DMS153 treated with DMSO at 0.1 percent for 48 hours (cell line): ENCODE results near the gene KRTAP21-3.
"Not testable (repeated sequence)": the region's sequence is repeated elsewhere in the genome, so short reads cannot be mapped to it uniquely, and the experiment has no call there.

ENCODE experiments used
- DNase-seq: peaks from one replicate; lab custom pipeline; 2025; ENCODE audit not compliant: unreplicated experiment; lab: John Stamatoyannopoulos, UW

Gene KRTAP21-3, protein sequence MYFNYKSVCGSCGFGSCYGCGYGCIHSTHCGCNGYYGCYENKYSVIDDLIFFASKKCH

GRCh38 chr21:30718239-30718909 is at the start of gene KRTAP21-3:
Gene KRTAP21-3, minus strand, starts transcription at chr21:30718777. Its CDS starts 18 bp downstream, at chr21:30718759.
- DNase-seq = no peak

- DNase-seq = no peak
Observed at GRCh38 chr21:30760776-30761175, 42.2 kb upstream of the KRTAP21-3 start.

DNA sequence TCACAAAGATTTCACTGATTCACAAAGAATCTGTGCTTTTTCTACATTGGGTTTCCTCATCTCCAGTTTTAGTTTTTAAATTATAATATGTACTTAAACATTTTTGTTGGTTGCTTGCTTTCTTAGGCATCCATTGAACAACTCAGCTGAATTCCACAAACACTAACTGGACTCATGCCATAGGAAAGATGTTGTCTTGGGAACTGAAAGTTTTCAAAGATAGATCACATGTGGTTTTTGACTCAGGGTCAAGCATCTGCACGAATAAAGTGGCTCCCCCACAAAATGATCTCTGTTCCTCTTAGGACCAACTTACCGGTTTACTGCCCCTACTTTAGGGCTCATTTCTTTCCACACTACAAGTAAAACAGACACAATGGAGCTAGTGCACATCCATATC is 39.7 kb upstream of the KRTAP21-3 start:
- DNase-seq = no peak

GRCh38 chr21:30755328-30755727 is 36.8 kb upstream of the KRTAP21-3 start, which contains the start of gene KRTAP21-1:
Gene KRTAP21-1, minus strand, starts transcription at chr21:30755428. Its CDS starts 50 bp downstream, at chr21:30755378.
- not testable (repeated sequence) for DNase-seq

- no peak for DNase-seq
Observed at GRCh38 chr21:30747159-30747558, 28.6 kb upstream of the KRTAP21-3 start, which contains the start of gene KRTAP21-2. Gene KRTAP21-2, minus strand, starts transcription at chr21:30747259. Its CDS starts 57 bp downstream, at chr21:30747202.

DNA sequence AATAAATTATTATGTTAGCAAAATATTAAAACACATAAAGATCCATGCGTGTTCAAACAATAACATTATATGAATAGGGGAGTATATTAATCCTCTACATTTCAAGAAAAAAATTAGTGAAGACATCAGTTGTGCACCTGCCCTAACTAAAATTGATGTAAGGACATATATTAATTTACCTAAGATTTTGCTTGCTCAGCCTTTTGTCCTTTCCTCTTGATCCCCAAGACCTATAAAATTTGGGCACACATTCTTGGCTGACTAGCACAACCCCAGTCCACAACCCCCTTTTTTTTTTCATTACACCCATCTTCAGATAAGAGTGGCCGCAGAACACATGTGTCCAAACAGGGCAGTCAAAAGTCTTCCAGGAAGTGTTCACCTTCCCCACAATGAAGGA is 21.9 kb upstream of the KRTAP21-3 start:
- DNase-seq = no peak

GRCh38 chr21:30733026-30733425 is 14.4 kb upstream of the KRTAP21-3 start:
- no peak for DNase-seq

DNA sequence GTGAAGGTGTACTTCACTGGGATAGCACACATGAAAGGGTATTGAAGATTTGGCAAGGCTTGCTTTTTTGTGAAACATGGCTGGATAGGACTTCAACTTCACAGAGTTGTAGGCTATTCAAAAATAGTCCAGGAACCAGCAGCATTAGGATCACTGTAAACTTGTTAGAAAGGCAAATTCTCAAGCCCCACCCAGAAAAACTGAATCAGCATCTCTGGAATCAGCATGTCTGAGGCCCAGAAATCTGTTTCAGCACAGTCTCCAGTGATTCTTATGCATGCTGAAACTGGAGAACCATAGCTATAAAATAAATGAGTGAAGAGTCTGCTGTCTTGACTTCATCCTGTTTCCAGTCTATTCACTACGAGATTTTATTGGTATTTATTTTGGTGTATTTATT is 8.1 kb upstream of the KRTAP21-3 start:
- DNase-seq = no peak

DNA sequence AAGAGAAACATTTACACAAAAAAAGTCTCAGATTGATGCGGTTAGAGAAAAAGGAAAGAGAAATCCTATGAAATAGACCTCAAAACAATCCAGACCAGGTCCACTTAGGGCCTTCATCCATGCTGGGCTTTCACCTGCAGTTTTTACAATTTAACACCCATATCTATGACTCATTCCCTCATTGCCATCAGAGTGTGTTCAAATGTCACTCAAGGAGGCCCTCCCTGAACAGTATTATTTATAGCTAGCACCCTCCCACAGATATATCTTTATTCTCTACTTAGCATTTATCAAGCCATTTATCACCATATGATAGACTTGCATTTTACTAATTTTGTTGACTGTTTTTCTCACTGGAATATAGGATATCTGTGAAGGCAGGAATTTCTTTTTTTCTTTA is 824 bp upstream of the KRTAP21-3 start:
- DNase-seq = no peak

DNA sequence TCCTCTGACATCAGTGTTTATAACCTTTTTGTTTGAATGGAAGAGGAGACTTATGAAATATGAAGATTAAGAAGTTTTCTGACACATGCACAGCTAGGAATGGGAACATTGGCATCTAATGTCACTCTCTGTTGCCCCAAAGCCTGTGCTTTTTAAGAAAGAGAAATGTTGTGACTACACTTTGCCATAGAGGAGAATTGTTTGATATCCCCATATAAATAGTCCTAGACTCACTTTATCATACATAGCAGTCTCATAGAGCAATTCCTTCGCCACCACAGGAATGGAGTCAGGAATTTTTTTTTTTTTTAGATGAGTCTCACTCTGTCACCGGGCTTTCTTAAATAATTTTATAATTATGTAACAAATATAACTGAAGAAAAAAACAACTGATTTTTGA is 1.5 kb downstream of the KRTAP21-3 start:
- DNase-seq = no peak

GRCh38 chr21:30714946-30715345 is 3.6 kb downstream of the KRTAP21-3 start:
- no peak for DNase-seq

DNA sequence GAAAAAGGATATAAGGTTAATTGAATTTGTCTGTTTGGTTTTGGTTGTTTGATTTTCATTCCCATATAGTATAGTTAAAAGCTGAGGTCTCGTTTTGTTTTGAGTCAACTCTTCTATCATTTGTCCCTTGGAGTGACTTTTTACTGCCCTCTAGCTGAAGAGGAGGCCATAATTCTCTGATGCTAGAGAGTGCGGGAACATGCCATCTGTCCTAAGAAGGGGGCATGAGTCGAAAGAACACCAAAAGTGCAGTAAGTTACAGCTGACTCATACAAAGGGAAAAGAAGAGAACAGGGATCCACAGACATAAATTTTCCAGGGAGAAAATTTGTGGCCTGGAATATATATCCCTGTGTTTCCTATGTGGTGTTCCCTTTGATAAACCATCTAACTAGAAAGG is 4.1 kb downstream of the KRTAP21-3 start:
- no peak for DNase-seq

DNA sequence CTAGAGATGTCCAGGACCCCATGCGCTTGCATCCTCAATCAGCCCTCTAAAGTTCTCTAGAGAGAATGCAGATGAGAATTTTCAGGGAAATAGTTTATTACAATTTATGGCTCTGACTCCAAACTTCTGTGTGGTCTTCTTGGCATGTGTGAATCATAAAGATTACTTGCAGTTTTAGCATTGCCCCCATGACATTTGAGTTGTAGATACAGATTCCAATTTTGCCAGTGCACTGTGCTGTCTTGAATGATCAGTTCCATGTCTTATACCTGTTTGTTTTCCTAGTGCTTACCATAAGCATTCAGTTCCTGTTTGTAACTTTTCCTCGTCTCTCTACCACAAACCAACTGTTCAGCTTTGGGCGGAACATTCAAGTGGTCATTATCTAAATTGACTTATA is 4.8 kb downstream of the KRTAP21-3 start:
- no peak for DNase-seq

DNA sequence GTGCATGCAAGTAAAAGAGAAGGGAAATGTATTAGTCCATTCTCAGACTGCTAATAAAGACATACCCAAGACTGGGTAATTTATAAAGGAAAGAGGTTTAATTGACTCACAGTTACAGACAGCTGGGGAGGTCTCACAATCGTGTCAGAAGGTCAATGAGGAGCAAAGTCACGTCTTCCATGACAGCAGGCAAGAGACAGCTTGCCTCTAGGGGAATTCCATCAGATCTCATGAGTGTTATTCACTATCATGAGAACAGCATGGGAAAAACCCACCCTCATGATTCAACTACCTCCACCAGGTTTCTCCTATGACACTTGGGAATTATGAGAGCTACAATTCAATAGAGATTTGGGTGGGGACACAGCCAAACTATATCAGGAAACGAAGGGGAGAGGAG is 8.1 kb downstream of the KRTAP21-3 start:
- DNase-seq = no peak

DNA sequence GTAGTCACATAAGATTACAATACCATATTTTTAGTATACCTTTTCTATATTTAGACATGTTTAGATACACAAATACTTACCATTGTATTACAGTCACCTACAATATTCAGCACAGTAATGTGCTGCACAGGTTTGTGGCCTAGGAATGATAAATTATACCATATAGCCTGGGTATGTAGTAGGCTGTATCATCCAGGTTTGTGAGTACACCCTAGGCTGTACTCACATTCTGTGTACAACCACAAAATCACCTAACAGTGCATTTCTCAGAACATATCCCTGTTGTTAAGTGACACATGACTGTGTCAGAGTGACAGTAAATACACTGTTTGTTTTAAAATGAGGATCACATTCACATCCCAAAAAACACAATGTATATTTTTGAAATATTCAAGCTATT is 11.2 kb downstream of the KRTAP21-3 start:
- DNase-seq = no peak

DNA sequence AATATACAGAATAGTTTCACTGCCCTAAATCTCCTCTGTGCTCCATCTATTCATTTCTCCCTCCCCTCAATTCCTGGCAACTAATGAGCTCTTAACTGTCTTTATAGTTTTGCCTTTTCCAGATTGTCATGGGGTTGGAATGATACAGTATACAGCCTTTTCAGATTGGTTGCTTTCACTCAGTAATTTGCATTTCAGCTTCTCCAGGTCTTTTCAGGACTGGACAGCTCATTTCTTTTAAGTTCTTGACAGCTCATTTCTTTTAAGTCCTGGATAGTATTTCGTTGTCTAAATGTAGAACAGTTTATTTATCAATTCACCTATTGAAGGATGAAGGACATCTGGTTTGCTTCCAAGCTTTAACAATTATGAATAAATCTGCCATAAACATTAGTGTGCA is 22.6 kb downstream of the KRTAP21-3 start:
- DNase-seq = no peak

GRCh38 chr21:30689822-30690221 is 28.8 kb downstream of the KRTAP21-3 start:
- no peak for DNase-seq

DNA sequence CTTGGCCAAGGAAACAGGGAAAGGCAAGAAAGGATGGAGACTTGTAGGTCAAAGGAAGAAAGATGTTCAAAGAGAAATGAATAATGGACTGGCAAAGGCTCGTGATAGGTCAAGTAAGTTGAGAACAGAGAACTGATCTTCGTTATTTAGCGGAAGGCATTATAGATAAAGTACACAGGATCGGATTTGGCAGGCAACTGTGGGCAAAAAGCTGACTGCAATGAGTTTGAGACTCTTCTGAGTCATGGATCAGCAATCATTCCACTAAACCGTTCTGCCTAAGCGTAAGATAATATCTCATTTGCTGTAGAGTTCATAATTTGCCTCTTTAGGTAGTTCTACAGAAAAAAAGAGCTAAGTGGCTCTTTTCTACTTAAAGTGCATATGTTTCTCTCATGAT is 34.1 kb downstream of the KRTAP21-3 start:
- DNase-seq = no peak

GRCh38 chr21:30680586-30680985 is 38.0 kb downstream of the KRTAP21-3 start:
- no peak for DNase-seq

- no peak for DNase-seq
Observed at GRCh38 chr21:30676737-30677136, 41.8 kb downstream of the KRTAP21-3 start.

DNA sequence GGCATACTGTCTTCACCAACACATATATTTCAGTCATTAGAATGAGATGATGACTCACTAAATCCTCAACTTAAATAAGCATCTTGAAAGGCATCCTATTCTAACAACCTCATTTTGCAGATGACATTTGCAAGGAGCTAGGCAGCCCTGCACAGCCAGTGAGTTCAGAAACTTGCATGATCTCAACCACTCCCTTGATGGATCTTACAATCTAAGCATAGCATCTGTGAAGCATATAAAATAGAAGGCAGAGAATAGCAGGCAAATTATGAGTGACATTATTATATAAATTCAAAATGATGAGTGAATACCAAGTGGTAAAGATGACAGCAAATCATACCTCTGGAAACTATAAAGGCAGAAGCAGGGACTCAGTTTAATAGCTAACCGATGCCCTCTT is 44.3 kb downstream of the KRTAP21-3 start:
- no peak for DNase-seq

- DNase-seq = no peak
Observed at GRCh38 chr21:30672985-30673650, 45.5 kb downstream of the KRTAP21-3 start.
